ENCODE results near the gene CAPN5. TPM values are rescaled to one million over a fixed set of nuclear protein-coding genes. Genes with fewer than 3 reads are reported as not detected.

The CAPN5 gene
- polyA plus RNA-seq, 2 of the 4 experiments (the other 2 are of a cell fraction) = 9.4 to 12.9 TPM

- DNase-seq (ENCODE audit: low read depth in 1 of 2, low spot score in 1 of 2) = no peak
- H3K27ac ChIP-seq = no peak within 1 kb of the TSS
- ChIA-PET POLR2A (no interaction called here), CTCF (interaction anchor here (1.1 to 23.6 kb wide), 9 partner anchors 11 to 456 kb away, joined by 3 to 290 read pairs (median 4); partner anchors contain the start of gene MYO7A)
- no peaks in the 10 kb centered on the region for H3K9me3 ChIP-seq
- H3K4me2 ChIP-seq = no peak within 1 kb of the TSS
- ATAC-seq = no peak
- peaks cover 21% of the 10 kb centered on the region for H3K4me1 ChIP-seq
- TF ChIP-seq PBX3 (IDR thresholded peaks at IDR 0.05) = no peak
- no peak for TF ChIP-seq FOSB (CRISPR knock-in tag; IDR thresholded peaks at IDR 0.05)
- TF ChIP-seq KDM1A (IDR thresholded peaks at IDR 0.05; ENCODE audit: low read depth) = no peak
- no peak for TF ChIP-seq NFE2L2 (conservative IDR thresholded peaks at IDR 0.05; ENCODE audit: low read length)
- TF ChIP-seq PHF8 (IDR thresholded peaks at IDR 0.05; ENCODE audit: borderline replicate concordance, low read depth) = no peak
- TF ChIP-seq SMC3 (IDR thresholded peaks at IDR 0.05) = no peak
- TF ChIP-seq JUNB (IDR thresholded peaks at IDR 0.05) = no peak
- no peak for TF ChIP-seq SREBF2 (IDR thresholded peaks at IDR 0.05)
- no peak for TF ChIP-seq NPAS2 (CRISPR knock-in tag; IDR thresholded peaks at IDR 0.05; ENCODE audit: borderline replicate concordance)
- no peak for TF ChIP-seq GATA3 (IDR thresholded peaks at IDR 0.05; ENCODE audit: borderline replicate concordance)
- no peak for TF ChIP-seq CHD2 (IDR thresholded peaks at IDR 0.05; ENCODE audit: low read length, partially characterized antibody)
- TF ChIP-seq USF2 (IDR thresholded peaks at IDR 0.05) = no peak
- TF ChIP-seq MYC (IDR thresholded peaks at IDR 0.05; ENCODE audit: borderline replicate concordance, low read length) = no peak
- no peak for TF ChIP-seq HOXB13 (CRISPR knock-in tag; IDR thresholded peaks at IDR 0.05; ENCODE audit: low read depth)
- no peak for FAIRE-seq
- 91% methylated on average over 30 of the region's 37 CpGs for WGBS (ENCODE audit: missing lambda C conversion rate)
- no peak within 1 kb of the TSS for H3K4me3 ChIP-seq
Observed at GRCh38 chr11:77102246-77103210, 35.8 kb downstream of the CAPN5 start, which contains the start of gene OMP. TSS of gene OMP (plus strand) at chr11:77102840. CDS start at chr11:77102840, 0 bp downstream.

DNA sequence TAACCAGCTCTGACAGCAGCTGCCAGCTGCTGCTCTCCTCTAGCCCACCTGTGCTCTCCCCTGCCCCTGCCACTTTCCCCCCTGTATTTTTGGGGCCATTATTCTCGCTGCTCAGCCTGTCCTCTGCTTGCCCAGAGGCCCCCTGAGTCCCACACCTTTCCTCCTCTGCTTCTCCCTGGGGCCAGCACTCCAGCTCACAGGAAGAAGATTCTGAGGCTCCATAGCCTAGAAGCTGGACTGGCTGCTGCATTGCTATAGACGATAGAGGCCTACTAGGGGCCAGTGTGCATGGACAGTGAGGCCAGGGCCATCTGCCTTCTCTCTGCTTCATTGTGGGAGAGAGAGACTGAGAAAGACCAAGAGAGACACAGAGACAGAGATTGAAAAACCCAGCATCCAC is 36.5 kb downstream of the CAPN5 start:
- ATAC-seq = no peak
- Histone ChIP-seq H3K27ac (no peak overlapping the region), H3K4me2 (no peak overlapping the region), H3K4me1 (peaks cover 29% of the 10 kb centered on the region), H3K9me3 (no peaks in the 10 kb centered on the region), H3K4me3 (no peak overlapping the region)
- ChIA-PET POLR2A (no interaction called here), CTCF (interaction anchor here (0.7 to 23.6 kb wide), 6 partner anchors 10 to 185 kb away, joined by 3 to 290 read pairs (median 8); partner anchors contain the start of gene MYO7A)
- TF ChIP-seq RAD21 (conservative IDR thresholded peaks at IDR 0.05 in 1 of 2, IDR thresholded peaks at IDR 0.05 in 1 of 2) (no peak), RARB (CRISPR knock-in tag; IDR thresholded peaks at IDR 0.05) (no peak), RNF2 (IDR thresholded peaks at IDR 0.05; ENCODE audit: borderline replicate concordance, low read depth) (no peak)
- TF ChIP-seq, protein P1, sequence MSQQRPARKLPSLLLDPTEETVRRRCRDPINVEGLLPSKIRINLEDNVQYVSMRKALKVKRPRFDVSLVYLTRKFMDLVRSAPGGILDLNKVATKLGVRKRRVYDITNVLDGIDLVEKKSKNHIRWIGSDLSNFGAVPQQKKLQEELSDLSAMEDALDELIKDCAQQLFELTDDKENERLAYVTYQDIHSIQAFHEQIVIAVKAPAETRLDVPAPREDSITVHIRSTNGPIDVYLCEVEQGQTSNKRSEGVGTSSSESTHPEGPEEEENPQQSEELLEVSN (IDR thresholded peaks at IDR 0.05; ENCODE audit: borderline replicate concordance, low read depth) = no peak
- no peak for FAIRE-seq
- 49% methylated on average over 2 of the region's 2 CpGs for WGBS (ENCODE audit: missing lambda C conversion rate)
- DNase-seq (ENCODE audit: low read depth in 1 of 2, low spot score in 1 of 2) = no peak

DNA sequence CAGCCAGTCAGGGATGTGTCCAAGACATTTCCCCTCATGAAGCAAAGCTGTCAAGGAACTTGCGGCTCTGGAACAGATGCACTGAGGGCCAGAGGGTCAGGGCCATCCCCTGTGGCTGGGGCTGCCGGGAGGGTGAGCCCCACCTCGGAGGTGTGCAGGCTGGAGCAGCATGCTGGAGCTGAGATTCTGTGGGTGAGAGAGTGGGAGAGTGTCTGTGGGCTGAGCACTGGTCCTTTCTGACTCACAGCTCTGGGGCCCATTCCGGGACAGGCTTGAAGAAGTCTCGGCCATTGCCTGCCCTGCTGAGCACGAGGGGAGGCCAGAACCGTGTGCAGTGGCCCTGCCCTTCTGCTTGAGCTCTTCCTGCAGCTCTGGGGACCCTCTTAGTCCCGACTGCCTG is 38.0 kb downstream of the CAPN5 start:
- ATAC-seq (no peak), DNase-seq (ENCODE audit: low read depth in 1 of 2, low spot score in 1 of 2) (no peak), FAIRE-seq (no peak)
- Histone ChIP-seq H3K9me3 (no peaks in the 10 kb centered on the region), H3K4me3 (no peak overlapping the region), H3K27ac (0 out of 6 replicates have a peak overlapping the region, but pooled peaks of 1 of the 2 experiments have one; percentile 29), H3K4me2 (no peak overlapping the region), H3K4me1 (peaks cover 43% of the 10 kb centered on the region)
- ChIA-PET POLR2A (no interaction called here), CTCF (interaction anchor here (0.5 to 23.6 kb wide), 8 partner anchors 9 to 443 kb away, joined by 3 to 290 read pairs (median 8); partner anchors contain the start of gene MYO7A)
- 81% methylated on average over 8 of the region's 8 CpGs for WGBS (ENCODE audit: missing lambda C conversion rate)
- TF ChIP-seq SREBF2 (IDR thresholded peaks at IDR 0.05) (no peak), ZSCAN20 (CRISPR knock-in tag; IDR thresholded peaks at IDR 0.05) (no peak), BCL3 (IDR thresholded peaks at IDR 0.05) (no peak), CHD2 (IDR thresholded peaks at IDR 0.05; ENCODE audit: low read length, partially characterized antibody) (no peak), HOXA7 (CRISPR knock-in tag; IDR thresholded peaks at IDR 0.05) (no peak), MAX (IDR thresholded peaks at IDR 0.05) (no peak)
- TF ChIP-seq, protein P2, sequence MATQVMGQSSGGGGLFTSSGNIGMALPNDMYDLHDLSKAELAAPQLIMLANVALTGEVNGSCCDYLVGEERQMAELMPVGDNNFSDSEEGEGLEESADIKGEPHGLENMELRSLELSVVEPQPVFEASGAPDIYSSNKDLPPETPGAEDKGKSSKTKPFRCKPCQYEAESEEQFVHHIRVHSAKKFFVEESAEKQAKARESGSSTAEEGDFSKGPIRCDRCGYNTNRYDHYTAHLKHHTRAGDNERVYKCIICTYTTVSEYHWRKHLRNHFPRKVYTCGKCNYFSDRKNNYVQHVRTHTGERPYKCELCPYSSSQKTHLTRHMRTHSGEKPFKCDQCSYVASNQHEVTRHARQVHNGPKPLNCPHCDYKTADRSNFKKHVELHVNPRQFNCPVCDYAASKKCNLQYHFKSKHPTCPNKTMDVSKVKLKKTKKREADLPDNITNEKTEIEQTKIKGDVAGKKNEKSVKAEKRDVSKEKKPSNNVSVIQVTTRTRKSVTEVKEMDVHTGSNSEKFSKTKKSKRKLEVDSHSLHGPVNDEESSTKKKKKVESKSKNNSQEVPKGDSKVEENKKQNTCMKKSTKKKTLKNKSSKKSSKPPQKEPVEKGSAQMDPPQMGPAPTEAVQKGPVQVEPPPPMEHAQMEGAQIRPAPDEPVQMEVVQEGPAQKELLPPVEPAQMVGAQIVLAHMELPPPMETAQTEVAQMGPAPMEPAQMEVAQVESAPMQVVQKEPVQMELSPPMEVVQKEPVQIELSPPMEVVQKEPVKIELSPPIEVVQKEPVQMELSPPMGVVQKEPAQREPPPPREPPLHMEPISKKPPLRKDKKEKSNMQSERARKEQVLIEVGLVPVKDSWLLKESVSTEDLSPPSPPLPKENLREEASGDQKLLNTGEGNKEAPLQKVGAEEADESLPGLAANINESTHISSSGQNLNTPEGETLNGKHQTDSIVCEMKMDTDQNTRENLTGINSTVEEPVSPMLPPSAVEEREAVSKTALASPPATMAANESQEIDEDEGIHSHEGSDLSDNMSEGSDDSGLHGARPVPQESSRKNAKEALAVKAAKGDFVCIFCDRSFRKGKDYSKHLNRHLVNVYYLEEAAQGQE (IDR thresholded peaks at IDR 0.05) = no peak
